ENCODE measurements around the gene TNFSF11. TPM values are rescaled to one million over a fixed set of nuclear protein-coding genes. Genes with fewer than 3 reads are reported as not detected.

Gene TNFSF11
- total RNA-seq, 1 experiment from 2014 or later: 3.5 TPM

- TF ChIP-seq CTCF (conservative IDR thresholded peaks at IDR 0.05): no peak
- DNase-seq: no peak
- Histone ChIP-seq H3K4ac (ENCODE audit: low read depth, low read length) (no peak overlapping the region), H3K27ac (ENCODE audit: insufficient read length, low read depth, low read length) (no peak overlapping the region), H2BK20ac (ENCODE audit: low read depth, low read length, poor library complexity, severe bottlenecking) (no peak overlapping the region), H3K14ac (ENCODE audit: insufficient read depth, low read length) (no peak overlapping the region), H4K5ac (ENCODE audit: insufficient read length, low read depth, low read length) (no peak overlapping the region), H3K79me2 (ENCODE audit: insufficient read depth, low read length) (no peaks in the 10 kb centered on the region), H2BK12ac (ENCODE audit: insufficient read length, low read depth, low read length) (no peak overlapping the region), H2AK5ac (ENCODE audit: insufficient read length, low read length) (no peak overlapping the region), H2BK15ac (ENCODE audit: low read depth, low read length) (no peak overlapping the region), H2AFZ (ENCODE audit: low read length) (no peak overlapping the region), H3K56ac (ENCODE audit: insufficient read length, low read depth, low read length) (no peak overlapping the region), H2BK5ac (ENCODE audit: insufficient read length, low read length) (no peak overlapping the region), H2BK120ac (ENCODE audit: low read depth, low read length, poor library complexity, severe bottlenecking) (no peak overlapping the region), H3K23ac (ENCODE audit: insufficient read length, low read depth, low read length) (no peak overlapping the region), H3K9me3 (ENCODE audit: control insufficient read depth, low read depth, low read length) (no peaks in the 10 kb centered on the region), H3K9ac (ENCODE audit: extremely low read depth, insufficient read length, low read length) (no peak overlapping the region), H4K8ac (replicated peaks; ENCODE audit: insufficient read length, low read depth, low read length) (no peak overlapping the region), H3K79me1 (ENCODE audit: insufficient read depth, low read depth, low read length, poor library complexity, severe bottlenecking) (no peaks in the 10 kb centered on the region), H3K27me3 (ENCODE audit: insufficient read depth, low read length) (no peaks in the 10 kb centered on the region), H3T11ph (ENCODE audit: low read length) (no peak overlapping the region), H3K23me2 (ENCODE audit: insufficient read length, low read depth, low read length, poor library complexity, severe bottlenecking) (no peaks in the 10 kb centered on the region), H4K91ac (ENCODE audit: insufficient read length, low read depth, low read length) (no peak overlapping the region), H3K18ac (ENCODE audit: insufficient read length, low read depth, low read length) (no peak overlapping the region), H4K20me1 (ENCODE audit: control insufficient read depth, insufficient read depth, insufficient read length) (no peaks in the 10 kb centered on the region), H3K4me2 (ENCODE audit: insufficient read depth, insufficient read length, low read length) (no peak overlapping the region), H3K4me1 (ENCODE audit: insufficient read depth, low read length) (no peaks in the 10 kb centered on the region; the same call in 1 of the 2 replicates)
- Mint-ChIP-seq H3K4me3 (no peak overlapping the region), H3K36me3 (ENCODE audit: insufficient read depth in 1 of 3, low read depth in 3 of 3) (peaks cover 0 to 5% (median 0%) of the 10 kb centered on the region in 3 experiments; a peak in 1 of 7 replicates), H3K27me3 (ENCODE audit: low read depth) (peaks cover under 1% of the 10 kb centered on the region; the same call in 1 of the 2 replicates), H3K9me3 (peaks cover 4 to 6% of the 10 kb centered on the region in 2 experiments; a peak in 3 of 5 replicates), H3K4me1 (peaks cover 3 to 4% of the 10 kb centered on the region in 2 experiments), H3K27ac (no peak overlapping the region)
- no CpG with 5 or more reads among the region's 4 CpGs for WGBS (ENCODE audit: extremely low coverage, insufficient read length, low lambda C conversion rate)
Observed at GRCh38 chr13:42532561-42533335, 41.2 kb upstream of the TNFSF11 start.
